NCI-H2227 (cell line): ENCODE results near the gene FYN.

Experiments
- DNase-seq: peaks from one replicate; lab custom pipeline; 2025; ENCODE audit not compliant: unreplicated experiment; lab: John Stamatoyannopoulos, UW

FYN gene

GRCh38 chr6:111854683-111855082 is 18.6 kb downstream of the FYN start:
- DNase-seq: no peak

DNA sequence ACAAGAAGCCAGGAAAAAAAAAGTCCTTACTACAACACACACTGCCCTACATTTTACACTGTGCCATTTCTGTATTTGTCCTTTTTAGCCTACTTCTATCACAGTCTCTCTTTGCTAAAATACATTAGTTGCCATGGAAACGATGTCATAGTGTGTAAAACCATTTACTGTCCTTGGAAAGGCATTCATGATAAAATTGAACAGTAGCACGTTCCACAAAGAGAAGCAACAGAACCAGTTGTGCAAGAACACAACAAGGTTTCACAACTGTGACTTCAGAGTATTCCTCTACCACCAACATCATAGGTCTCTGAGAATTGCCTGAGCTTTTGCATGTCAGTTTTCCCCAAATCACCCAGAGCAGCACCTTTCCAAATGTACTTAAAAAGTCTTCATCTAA is 20.5 kb downstream of the FYN start:
- peak; percentile 68 for DNase-seq

- no peak for DNase-seq
Observed at GRCh38 chr6:111850295-111850937, 22.8 kb downstream of the FYN start.

GRCh38 chr6:111849298-111849697 is 24.0 kb downstream of the FYN start:
- no peak for DNase-seq

GRCh38 chr6:111848262-111848812 is 24.9 kb downstream of the FYN start:
- no peak for DNase-seq

DNA sequence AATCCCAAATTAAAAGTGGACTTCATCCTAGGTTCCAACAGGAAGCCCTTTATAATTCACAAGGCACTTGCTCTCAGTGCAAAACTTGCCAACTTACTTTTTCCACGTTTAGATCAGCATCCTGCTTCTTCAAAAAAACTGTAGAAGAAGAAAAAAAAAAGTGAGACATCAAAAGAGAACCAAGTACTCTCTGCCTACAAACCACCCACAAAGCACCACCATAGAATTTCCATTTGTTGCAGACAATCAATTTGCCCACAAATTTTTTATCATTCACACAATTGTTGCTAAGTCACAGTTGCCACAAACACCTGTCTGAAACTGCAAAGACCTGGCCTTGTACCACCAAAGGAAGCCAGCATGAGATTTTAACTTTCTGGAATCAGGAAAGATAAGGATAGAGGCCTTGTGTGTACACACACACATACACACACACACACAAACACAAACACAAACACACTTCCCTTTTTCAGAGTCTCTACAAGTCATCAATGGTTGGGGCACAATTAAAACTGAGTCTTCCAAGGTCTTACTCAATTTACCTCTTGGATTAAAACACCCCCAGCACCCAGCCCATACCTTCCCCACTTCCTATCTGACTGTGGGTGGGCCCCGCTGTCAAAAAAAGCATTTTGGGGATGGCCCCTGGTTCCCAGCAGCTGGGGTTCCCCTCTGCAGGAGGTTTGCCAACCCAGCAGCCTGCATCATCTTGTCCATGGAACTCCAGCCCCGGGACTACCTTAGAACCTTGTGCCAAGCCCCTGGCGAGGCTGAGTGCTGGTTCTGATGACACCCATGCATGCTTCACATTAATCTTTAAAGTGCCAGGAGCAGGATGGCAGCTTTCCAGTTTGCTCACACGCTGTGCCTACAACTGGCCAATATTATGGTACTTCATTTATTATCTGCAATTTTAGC is 26.5 kb downstream of the FYN start:
- no peak for DNase-seq

GRCh38 chr6:111846066-111846465 is 27.2 kb downstream of the FYN start:
- DNase-seq: no peak

DNA sequence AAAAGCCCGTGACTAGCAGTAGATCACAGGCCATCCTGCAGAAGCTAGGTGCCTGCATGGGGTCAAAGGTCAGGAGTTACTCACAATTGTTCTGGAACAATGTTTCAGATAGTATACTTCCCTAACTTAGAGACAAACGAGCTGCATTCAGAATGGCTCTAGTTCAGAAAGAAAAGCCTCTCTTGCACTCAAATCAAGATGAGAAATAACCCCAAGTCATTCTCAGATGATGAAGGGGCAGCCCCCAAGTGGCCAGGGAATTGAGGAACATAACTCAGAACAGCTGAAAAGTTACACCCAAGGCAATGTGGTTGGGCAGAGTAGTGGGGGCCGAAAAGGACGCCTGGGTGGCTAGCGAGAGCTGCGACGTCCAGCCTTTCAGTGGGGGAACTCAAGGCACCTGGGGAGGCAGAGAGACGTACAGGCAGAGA is 27.8 kb downstream of the FYN start:
- no peak for DNase-seq

DNA sequence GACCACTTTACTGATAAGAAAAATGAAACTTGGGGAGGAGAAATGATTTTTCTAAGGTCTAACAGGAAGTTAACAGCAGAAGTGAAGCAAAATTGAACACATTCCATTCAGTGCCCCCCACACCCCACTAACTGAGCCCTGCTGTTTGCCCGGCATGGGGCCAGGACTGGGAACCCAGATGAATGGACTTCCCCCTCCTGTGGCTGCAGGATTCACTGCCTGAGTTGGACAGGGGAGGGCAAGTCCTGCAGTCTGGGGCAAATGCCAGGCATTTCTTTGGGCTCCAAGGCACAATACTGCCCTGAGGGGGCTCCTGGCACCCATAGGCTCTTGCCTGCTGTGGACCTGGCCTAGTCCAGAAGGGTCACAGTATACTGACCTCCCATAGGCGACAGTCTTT is 28.3 kb downstream of the FYN start:
- no peak for DNase-seq

- no peak for DNase-seq
Observed at GRCh38 chr6:111844376-111844775, 28.9 kb downstream of the FYN start.

DNA sequence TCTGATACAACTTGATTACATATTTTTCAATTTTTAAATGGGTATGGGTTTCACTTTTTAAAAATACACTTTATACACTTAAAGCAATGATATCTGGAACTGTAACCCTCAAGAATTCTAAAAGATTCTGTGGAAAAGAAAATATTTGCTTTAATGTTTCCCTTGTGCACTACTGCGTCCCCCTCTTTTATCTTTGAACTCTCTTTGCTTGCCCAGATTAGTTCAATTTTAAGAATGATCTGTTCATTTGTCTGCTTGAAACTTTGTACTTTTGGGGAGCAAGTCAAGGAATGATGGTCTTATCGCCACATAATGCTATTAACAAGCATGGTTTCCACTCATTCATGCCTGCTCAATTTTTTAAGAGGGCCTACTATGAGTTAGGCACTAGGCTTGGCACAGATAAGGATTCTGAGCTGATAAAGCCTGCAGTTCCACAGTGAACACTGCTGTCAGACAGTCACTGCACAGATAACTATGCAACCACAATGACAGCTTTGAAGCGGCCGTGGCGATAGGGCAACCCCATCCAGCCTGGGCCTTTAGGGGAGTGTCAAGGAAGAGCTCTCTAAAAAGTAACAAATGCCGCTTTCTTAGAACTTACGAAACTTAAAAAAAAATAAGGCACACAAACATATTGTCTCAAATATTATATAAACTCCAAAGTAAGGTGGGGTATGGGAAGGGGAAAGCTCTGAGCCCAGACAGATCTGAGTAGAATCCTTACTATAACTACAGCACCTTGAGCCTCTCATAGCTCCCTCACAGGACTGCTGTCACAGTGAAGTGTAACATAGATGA is 29.7 kb downstream of the FYN start:
- no peak for DNase-seq

GRCh38 chr6:111842891-111843290 is 30.4 kb downstream of the FYN start:
- peak; percentile 6 for DNase-seq

- DNase-seq: no peak
Observed at GRCh38 chr6:111842271-111842822, 30.9 kb downstream of the FYN start.

DNA sequence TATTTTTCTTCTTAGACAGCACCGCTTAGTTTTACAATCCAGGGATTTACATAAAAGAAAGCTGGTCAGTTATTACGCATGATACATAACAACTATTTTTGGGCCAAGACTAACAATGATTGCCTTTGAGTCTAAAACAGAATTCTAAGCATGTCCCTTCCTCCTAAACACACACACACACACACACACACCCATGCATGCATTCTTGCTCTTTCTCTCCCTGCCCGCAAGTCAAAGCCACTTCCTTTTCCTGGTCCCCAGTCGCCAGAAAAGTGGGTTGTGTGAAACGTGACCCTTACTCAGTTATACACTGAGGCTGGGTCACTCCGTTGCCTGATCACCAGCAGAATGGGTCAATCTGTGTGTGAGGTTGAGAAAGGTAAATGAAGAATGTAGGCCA is 31.4 kb downstream of the FYN start:
- DNase-seq: no peak

DNA sequence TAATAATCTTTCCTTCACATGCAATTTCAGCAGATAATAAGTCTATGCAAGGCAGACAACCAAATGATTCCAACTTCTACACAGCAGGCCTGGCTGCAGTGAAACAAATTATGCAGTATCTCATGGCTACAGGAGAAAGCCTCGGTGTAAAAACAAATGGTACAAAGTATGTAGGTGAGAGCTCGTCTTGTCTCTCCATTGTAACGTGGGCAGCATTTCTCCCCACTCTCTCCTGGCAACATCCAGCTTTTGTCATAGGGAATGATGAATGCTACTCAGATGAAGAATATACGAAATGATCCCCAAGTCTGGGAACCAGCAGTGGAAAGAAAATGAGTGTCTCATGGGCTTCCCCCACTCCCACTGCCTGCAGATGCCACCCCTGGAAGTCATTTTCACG is 32.4 kb downstream of the FYN start:
- no peak for DNase-seq

DNA sequence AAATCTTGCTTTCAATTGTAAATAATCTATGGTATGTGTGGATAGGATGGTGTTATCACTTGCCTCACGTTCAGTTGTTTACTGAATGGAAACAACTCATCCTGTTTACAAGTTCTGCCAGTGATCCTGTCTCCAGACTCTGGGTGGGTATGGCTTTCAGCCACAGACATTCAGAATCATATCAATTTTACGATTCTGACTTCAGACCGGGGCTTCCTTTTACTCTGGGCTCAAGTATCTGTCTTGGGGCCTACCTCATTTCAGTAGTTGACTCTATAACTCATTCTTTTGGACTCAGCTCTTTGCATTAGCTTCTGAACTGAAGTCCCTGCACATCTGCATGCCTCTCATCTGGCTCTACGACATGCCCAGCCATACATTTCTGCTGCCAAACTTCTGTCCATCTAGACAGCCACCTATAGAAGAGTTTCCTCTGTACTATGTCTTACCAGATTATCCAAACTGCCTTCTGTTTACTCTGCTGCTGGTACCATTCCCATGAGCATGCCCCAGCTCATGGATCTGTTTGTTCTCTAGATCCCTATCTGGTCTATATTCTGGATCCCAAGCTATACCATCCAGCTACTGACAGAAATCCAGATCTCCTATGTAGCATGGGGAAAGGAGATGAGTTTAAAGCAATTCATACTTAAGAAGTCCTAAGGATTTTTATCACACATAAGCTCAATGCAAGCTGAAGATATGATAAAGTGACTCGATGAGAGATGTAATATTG is 34.3 kb downstream of the FYN start:
- no peak for DNase-seq

GRCh38 chr6:111837641-111838500 is 35.4 kb downstream of the FYN start:
- DNase-seq: no peak

GRCh38 chr6:111837007-111837406 is 36.2 kb downstream of the FYN start:
- no peak for DNase-seq

- DNase-seq: no peak
Observed at GRCh38 chr6:111835807-111836206, 37.4 kb downstream of the FYN start.
